Measurements from ENCODE around the gene TULP4.
A peak's percentile ranks its signal among the peaks of the same experiment; 100 is the strongest.
"Not testable (repeated sequence)": the region's sequence is repeated elsewhere in the genome, so short reads cannot be mapped to it uniquely, and the experiment has no call there.

TULP4 gene

DNA sequence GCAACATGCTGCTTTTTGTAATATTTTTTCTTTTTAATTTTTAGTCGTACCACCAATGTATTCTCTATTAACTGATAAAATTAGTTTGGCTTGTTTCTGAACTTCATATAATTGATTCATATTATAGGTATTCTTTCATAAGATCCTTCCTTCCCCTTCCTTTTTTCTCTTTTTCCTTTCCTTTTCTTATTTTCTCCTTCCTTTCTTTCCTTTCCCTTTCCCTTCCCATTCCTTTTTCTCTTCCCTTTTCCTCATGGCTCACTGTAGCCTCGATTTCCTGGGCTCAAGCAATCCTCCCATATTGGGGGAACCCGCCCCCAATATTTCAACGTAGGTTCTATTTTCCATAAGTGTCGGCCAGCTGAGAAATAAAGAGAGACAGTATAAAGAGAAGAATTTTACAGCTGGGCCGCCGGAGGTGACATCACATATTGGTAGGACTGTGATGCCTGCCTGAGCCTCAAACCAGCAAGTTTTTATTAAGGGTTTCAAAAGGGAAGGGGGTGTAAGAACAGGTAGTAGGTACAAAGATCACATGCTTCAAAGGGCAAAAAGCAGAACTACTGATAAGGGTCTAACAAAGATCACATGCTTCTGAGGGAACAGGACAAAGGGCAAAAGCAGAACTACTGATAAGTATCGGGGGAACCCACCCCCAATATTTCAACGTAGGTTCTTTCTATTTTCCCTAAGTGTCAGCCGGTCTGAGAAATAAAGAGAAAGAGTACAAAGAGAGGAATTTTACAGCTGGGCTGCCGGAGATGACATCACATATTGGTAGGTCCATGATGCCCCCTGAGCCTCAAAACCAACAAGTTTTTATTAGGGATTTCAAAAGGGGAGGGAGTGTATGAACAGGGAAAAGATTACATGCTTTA is 16.1 kb upstream of the TULP4 start:
- DNase-seq: not testable (repeated sequence)

DNA sequence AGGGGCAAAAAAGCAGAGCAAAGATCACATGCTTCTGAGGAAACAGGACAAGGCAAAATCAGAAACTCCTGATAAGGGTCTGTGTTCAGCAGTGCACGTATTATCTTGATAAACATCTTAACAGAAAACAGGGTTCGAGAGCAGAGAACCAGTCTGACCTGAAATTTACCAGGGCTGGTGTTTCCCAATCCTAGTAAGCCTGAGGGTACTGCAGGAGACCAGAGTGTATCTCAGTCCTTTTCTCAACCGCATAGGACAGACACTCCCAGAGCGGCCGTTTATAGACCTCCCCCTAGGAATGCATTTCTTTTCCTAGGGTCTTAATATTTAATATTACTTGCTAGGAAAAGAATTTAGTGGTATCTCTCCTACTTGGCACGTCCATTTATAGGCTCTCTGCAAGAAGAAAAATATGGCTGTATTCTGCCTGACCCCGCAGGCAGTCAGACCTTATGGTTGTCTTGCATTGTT is 15.4 kb upstream of the TULP4 start:
- not testable (repeated sequence) for DNase-seq

DNA sequence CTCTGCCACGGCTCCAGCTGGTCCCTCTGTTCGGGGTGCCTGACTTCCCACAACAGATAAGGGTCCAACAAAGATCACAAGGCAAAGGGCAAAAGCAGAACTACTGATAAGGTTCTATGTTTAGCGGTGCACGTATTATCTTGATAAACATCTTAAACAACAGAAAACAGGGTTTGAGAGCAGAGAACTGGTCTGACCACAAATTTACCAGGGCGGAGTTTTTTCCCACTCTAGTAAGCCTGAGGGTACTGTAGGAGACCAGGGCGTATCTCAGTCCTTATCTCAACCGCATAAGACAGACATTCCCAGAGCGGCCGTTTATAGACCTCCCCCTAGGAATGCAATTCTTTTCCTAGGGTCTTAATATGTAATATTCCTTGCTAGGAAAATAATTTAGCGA is 14.6 kb upstream of the TULP4 start:
- not testable (repeated sequence) for DNase-seq

DNA sequence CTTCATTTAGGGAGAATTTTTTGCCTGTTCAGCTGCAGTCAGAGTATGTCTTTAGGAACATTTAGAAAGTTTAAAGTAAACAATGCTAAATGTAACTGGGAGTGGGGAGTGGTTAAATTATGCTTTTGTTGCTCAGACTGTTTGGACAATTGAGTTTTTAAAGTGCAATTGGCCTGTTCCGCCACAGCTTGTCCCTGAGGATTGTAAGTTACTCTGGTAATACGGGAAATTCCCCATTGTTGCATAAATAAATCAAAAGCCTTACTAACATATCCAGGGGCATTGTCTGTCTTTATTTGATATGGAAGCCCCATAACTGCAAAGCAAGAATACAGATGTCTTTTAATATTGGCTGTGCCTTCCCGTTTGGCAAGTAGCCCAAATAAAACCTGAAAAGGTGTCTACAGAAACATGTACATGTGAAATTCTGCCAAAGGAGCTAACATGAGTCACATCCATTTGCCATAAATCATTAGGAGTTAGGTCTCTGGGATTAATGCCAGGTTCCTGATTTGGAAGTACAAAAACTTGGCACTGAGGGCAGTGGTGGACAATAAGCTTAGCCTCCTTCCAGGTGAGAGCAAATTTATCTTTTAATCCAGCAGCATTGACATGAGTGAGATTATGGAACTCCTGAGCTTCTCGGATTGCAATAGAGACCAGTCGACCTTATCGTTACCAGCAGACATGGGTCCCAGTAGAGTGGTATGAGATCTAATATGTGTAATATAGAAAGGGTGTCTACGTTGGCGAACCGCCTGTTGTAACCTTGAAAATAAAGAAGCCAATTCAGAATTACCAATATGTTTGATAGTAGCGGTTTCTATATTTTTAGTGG is 11.7 kb upstream of the TULP4 start:
- peak in 1 of 3 donors; percentile 30 for DNase-seq

DNA sequence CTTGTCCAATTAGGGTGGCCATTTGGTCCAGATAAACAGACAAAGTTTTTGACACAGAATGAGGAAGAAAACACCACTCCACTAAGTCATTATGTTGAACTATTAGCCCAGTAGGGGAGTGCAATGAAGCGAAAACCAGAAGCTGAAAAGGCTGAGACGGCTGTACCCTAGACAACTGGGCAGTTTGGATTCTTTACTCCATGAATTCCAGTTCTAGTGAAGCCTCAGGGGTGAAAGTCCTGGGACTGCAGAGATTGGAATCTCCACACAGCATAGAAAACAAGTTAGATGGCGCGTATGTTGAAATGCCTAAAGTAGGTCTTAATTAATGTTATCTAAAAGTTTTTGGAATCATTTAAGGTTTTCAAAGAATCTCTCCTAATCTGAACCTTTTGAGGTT is 10.7 kb upstream of the TULP4 start:
- not testable (repeated sequence) for DNase-seq

DNA sequence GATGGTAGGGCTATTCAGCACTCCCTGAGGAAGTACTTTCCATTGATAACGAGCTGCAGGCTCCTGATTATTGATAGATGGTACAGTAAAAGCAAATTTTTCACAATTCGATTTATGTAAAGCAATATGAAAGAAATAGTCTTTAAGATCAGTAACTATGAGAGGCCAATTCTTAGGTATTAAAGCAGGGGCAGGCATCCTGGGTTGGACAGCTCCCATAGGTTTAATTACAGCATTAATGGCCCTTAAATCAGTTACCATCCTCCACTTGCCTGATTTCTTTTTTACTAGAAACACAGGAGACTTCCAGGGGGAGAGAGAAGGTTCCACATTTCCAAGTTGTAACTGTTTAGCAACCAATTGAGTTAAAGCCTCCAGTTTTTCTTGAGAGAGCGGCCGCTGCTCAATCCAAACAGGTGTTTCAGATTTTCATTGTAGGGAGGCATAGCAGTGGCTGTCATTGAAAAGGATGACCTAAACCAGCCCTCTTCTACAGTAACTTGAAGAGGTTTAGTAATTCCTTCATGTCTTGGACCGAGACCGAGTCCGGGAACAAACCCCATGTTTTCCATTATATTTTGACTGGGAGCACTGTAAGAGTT is 10.0 kb upstream of the TULP4 start:
- not testable (repeated sequence) for DNase-seq

DNA sequence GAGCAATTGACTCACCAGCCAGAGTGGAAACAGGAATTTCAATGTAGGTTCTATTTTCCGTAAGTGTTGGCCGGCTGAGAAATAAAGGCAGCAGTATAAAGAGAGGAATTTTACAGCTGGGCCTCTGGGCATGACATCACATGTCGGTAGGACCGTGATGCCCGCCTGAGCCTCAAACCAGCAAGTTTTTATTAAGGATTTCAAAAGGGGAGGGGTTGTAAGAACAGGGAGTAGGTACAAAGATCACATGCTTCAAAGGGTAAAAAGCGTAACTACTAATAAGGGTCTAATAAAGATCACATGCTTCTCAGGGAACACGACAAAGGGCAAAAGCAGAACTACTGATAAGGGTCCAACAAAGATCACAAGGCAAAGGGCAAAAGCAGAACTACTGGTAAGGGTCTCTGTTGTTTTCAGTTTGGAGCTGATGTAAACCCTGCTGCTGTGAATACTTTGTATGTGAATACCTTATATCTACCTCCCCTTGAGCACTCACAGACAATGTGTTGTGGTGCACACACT is 9.0 kb upstream of the TULP4 start:
- no peak for DNase-seq

DNA sequence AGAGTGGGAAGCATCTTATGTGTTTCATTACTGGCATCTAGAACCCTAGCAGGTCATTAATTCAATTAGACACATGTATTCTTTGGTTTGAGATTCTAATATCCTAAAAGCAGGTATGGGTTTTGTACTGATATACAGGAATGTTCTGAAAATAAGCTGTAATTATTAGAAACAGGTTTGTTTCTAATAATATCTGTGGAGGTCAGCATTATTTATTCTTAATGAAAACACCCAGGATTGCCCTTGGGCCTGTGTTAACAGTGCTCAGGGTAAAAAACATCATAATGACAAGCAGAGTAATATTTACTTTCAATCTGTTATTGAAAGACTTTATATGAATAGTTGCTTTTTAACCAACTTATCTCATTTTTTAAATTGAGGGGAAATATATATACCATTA is 8.0 kb upstream of the TULP4 start:
- DNase-seq: no peak

DNA sequence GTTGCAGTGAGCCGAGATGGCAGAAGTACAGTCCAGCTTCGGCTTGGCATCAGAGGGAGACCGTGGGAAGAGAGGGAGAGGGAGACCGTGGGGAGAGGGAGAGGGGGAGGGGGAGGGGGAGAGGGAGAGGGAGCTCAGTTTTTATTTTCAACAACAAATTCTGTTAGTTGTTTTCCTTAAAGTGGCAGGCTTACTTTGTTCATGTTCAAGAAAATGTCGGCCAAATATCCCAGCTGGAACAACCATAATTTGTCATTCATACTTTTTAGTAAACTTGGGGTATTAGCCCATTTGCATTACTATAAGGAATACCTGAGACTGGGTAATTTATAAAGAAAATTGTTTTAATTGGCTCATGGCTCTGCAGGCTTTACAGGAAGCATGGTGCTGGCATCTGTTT is 2.5 kb upstream of the TULP4 start:
- DNase-seq: no peak

DNA sequence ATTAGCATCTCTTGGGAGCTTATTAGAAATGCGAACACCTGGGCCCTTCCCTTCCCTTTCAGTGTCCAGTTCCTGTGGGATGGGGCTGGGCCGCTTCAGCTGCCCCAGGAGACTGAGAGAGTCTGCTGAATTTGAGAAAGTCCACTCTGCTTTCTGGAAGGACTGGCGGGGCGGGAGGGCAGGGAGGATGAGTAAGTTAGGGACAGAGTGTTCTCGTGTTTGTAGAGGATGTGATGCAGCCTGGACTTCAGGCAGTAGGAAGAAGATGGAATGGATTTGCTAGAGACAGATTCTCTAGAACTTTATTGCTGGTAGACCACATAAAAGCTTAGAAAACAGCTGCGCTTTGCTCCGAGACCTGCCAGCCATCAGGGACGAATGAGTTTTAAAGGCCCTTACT is 1.1 kb upstream of the TULP4 start:
- no peak for DNase-seq

DNA sequence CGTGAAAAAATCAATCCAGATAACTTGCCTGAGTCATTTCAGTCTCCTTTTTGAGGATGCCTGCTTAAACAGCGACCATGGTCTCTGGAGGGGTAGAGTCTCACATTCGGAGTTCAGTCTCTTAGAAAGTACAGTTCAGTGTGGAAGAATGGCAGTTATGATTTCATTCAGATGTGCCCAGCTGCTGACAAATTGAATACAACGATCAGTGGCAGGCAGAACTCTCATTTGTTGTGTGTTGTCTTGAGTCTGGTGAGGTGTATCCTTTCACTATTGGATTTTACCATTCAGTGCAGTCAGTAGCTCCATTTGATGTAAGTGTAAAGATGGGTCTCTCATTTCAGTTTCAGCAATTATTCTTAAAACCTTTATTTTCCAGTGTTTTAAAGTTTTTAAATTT is 639 bp upstream of the TULP4 start:
- no peak for DNase-seq

DNA sequence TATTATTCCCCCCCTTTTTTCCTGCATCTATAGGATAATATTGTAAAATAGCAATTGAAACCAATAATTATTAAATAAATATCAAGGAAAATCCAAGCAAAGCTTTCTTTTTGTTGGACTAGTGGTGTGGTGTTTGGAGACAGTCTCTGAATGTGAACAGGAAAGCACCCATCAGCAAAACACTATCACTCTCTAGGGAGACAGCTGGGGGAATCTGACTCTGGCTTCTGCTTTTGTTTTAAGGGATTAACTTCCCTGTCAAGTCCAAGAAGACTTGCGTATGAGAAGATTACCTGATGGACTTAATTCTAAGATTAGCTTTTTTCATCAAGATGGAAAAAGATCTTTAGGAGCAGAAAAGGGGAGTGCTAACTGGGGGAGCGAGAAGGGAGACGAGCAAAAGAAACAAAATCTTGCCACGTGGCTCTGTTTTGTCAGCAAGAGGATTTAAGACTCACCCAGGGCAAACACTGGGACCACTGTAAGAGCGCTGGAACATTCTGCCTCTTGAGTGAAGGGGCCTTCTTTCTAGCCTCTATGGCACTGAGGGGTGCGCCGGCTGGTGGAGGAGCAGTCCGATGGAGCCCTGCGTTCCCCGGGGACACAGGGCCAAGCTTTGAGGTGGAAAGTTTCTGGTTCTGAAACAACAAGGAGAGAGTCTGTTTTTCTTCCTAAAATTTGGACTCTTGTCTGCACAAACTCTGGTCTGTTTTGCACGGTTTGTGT is 570 bp downstream of the TULP4 start:
- peak in 2 of 3 donors; percentile 12 to 21 for DNase-seq

DNA sequence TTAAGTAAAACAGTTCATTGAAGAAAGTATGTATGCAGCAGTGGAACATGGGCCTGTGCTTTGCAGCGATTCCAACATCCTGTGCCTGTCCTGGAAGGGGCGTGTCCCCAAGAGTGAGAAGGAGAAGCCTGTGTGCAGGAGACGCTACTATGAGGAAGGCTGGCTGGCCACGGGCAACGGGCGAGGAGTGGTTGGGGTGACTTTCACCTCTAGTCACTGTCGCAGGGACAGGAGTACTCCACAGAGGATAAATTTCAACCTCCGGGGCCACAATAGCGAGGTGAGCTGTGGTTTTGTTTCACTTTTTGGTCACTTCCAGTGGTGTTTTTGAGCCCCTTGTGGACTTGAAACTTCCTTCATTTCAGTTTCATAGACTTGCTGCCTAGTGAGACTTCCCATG is 1.7 kb downstream of the TULP4 start:
- DNase-seq: peak; percentile 60 to 68 (median 66)

DNA sequence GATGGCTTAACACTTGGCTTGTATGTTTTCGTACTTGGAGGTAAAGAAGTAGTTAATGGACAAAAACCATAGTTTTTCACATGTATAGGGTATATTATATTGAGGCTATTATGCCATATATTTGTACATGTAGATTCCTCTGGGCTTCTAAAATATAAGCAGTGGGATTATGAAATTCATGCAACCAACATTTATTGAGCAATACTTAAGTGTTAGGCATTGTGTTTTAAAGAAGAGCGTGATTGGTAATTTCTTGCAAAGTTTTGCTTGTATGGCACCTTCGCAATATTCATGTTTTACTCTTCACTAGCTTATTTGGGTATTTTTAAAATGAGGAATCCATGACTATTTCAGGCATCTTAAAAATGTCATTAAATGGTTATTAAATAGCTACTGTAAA is 2.5 kb downstream of the TULP4 start:
- peak in 1 of 3 donors; percentile 48 for DNase-seq

DNA sequence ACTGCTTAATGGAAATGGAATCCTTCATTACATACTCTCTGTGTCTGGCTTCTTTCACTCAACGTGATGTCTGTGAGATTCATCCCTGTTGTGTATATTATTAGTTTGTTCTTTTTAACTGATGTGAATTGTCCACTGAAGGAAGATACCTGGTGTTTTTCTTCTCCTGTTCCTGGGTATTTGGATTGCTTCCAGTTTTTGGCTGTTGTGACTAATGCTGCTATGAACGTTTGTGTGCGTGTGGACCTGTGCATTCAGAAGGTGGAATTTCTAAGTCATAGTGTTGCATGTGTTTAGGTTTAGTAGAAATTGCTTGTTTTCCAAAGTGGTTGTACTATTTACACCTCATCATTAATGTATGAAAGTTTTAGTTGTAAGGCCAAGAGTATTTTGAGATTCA is 3.8 kb downstream of the TULP4 start:
- DNase-seq: no peak

DNA sequence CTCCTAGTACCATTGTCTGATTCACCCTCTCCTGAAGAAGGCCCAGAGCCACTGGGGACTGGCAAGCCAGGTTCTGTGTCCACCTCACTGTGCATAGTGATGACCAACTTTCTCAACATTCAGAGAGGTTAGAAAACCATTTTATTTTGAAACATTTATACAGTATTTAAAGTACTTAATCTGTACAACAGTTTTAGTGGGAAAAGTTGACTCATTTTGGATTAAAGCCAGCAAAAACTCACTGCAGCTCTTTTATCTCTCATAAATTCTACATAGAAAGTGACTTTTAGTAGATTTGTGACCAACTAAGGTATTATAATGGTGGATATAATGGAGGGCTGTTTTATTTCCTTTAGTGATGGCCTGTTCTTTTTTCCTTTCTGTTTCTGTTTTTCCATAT is 9.7 kb downstream of the TULP4 start:
- no peak for DNase-seq

DNA sequence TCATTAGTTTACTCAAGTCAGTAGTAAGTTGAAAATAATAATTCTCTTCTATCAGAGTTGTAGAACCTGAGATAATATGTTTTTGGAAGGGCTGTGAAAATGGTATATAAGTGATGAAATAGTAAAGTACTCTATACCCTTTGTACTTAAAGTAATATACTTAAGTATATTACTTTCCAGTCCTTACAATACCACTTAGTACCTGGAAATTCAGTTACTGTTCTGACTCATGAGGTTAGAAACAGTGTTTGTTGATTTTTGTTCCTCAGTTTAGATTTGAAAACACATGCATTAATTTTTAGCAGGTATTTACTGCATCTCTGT is 10.1 kb downstream of the TULP4 start:
- DNase-seq: no peak

DNA sequence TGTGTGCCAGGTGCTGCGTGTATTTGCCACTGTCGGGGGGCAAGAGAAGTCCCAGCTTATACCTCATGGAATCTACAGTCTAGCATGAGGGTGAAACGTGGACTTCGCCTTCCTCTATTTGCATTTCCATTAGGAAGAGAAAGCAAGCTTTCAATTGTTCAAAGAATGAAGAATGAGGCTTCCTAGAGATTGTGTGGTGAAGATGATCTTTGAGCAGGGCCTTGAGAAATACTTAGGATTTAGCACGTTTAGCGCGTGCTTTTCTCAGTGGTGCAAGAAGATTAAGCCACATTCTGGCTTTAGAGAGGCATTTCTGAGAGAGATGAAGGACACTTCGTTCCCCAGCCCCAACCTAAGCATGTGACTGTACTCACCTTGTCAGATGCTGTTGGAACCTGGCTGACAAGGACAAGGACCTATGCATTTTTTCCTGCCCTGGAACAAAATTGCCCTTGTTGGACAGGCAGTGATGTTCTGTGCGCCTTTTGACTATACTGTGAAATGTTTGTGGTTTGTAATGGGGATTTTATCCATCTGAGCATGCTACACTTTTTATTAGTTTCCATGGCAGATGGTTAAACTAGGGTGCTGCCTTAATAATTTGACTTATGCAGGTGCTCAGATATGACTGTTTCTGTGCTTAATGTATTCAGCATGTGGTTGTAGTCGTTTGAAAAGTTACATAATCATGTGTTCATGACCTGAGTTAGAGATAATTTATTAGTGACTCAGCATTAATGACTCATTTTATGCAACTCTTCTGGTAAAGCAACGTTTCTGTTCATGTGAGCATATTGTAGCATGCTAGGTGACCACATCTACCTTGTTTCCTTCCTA is 10.7 kb downstream of the TULP4 start:
- DNase-seq: peak in 1 of 3 donors; percentile 25

DNA sequence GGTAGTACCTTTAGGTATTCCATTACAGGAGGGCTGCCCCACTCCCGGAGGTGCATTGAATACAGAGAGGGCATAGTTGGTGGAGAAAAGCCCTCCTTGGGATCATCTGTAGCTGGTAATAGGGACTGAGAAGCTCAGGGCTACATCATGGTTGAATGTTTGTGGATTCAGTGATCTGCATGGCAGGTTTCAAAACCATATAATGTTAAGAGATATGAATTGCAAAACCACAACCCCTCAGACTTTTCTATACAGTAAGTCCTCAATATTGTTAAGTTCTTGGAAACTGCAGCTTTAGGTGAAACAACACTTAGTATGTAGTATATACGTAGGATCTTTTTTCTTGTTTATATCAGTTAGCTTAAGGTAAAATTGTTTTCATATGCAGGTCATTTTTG is 11.3 kb downstream of the TULP4 start:
- DNase-seq: no peak

DNA sequence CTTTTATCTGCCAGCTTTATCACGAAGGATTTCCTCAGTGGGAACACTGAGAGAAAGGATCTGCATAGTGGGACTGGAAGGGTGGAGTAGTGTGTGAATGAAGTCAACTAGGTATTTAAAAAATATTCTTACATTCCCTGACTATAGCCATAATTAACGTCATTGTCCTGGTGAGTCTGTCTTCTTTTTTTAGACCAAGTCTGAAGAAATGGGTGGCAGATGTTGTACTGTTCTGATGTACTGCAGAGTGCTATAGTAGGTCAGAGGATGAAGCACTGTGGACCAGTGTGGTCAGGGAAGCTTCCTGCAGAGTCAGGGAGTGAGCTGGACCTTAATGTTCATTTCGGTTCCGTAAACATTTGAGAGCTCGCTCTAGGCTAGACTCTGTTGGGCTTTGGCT is 11.9 kb downstream of the TULP4 start:
- no peak for DNase-seq

DNA sequence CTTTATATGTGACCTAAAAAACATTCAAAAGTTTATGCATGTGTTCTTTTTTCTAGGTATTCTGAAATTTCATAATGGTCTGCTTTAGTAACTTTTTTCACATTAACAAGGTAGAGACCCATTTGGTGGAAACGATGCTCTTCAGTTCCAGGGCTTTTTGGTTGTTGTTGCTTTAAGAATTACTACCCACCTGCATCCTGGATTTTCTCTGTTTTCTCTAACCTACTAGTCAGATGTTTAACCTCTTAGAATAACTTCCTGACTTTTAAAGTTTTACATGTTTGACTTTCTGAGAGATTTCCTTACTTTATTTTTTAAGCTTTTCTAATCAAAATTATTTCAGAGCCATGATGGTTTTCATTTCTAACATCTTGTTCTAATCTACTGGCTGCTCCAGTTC is 14.9 kb downstream of the TULP4 start:
- DNase-seq: no peak

DNA sequence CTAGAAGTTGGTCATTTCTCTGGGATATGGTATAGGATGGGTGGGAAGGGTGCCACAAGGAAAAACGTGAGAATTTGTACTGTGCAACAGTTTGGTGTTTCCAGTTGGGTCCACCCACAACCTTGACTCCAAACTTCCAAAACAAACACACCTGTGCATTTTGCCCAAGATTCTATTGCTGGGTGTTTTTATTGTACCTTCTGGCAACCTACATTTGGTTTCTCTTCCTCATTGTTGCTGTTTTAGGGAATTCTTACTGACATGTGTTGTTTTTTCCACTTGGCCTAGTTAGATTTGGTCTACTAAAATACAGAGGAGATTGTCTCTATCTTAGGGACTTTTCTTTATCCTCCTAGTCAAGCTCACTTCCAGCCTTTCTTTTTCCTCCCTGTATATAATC is 16.7 kb downstream of the TULP4 start:
- no peak for DNase-seq

Measured in suppressor macrophage treated with lipopolysaccharide for 1 hour (primary cell).